Small intestine (tissue), 4 donors: ENCODE results near the gene SYT11. TPM values are rescaled to one million over a fixed set of nuclear protein-coding genes. Genes with fewer than 3 reads are reported as not detected.

ENCODE experiments used
- polyA plus RNA-seq, 4 donors: library from polyadenylated mRNA; stranded (reverse) in 3 of 4; unstranded in 1 of 4; fragments of 200-250 nt in 3 of 4; fragments of 120-200 nt in 1 of 4; gene quantifications; one replicate each; pipeline versions ENCODE4 v1.2.1 to v1.2.3, GENCODE V29; 2013
- donor health status: healthy with polysubstance abuse.
- donor health status: Bipolar disorder and iron deficiency.
- donor health status: healthy.

SYT11 gene
- polyA plus RNA-seq, 4 donors = 0.54 to 12.9 (median 4.7) TPM; not detected in 1

Other genes starting within 250 kb of the SYT11 start
- 10 to 100 TPM; 13.4 to 36.3 (median 20.3) TPM for gene MSTO1, start 249.3 kb upstream of the SYT11 start, polyA plus RNA-seq
- gene YY1AP1, start 170.8 kb upstream of the SYT11 start, polyA plus RNA-seq = 10 to 100 TPM; 29.4 to 54.8 (median 35.2) TPM
- gene DAP3, start 170.5 kb upstream of the SYT11 start, polyA plus RNA-seq = 10 to 100 TPM; 86.5 to 97.8 (median 91.4) TPM
- 10 to 100 TPM; 15.3 to 47.2 (median 22.0) TPM for gene GON4L, start 2.4 kb upstream of the SYT11 start, polyA plus RNA-seq
- 10 to 100 TPM in 2 of 4 donors, 1 to 10 TPM in 2; 9.7 to 57.8 (median 11.7) TPM for gene RIT1, start 51.8 kb downstream of the SYT11 start, polyA plus RNA-seq
- 10 to 100 TPM in 3 of 4 donors, 1 to 10 TPM in 1; 7.3 to 70.5 (median 22.3) TPM for gene KHDC4, start 74.8 kb downstream of the SYT11 start, polyA plus RNA-seq
- gene RXFP4, start 82.1 kb downstream of the SYT11 start, polyA plus RNA-seq = 1 to 10 TPM in 2 of 4 donors, under 1 TPM in 1, not detected in 1; 0.82 to 1.5 (median 1.3) TPM
- gene ARHGEF2, start 119.0 kb downstream of the SYT11 start, polyA plus RNA-seq = 10 to 100 TPM; 14.6 to 61.6 (median 38.2) TPM
- gene SSR2, start 161.4 kb downstream of the SYT11 start, polyA plus RNA-seq = 100 to 1,000 TPM; 133 to 316 (median 266) TPM
- gene UBQLN4, start 194.2 kb downstream of the SYT11 start, polyA plus RNA-seq = 10 to 100 TPM; 14.1 to 37.1 (median 20.4) TPM
- gene LAMTOR2, start 195.2 kb downstream of the SYT11 start, polyA plus RNA-seq = 100 to 1,000 TPM in 3 of 4 donors, 10 to 100 TPM in 1; 66.7 to 226 (median 148) TPM
- 100 to 1,000 TPM; 140 to 216 (median 169) TPM for gene RAB25, start 201.6 kb downstream of the SYT11 start, polyA plus RNA-seq
- 1 to 10 TPM in 2 of 4 donors, under 1 TPM in 2; under 0.01 to 5.6 (median 0.87) TPM for gene MEX3A, start 222.9 kb downstream of the SYT11 start, polyA plus RNA-seq